ENCODE results near the gene ERO1B. TPM values are rescaled to one million over a fixed set of nuclear protein-coding genes. Genes with fewer than 3 reads are reported as not detected.

Gene ERO1B
- total RNA-seq, 1 donor from 2014 or later: 11.9 TPM

DNA sequence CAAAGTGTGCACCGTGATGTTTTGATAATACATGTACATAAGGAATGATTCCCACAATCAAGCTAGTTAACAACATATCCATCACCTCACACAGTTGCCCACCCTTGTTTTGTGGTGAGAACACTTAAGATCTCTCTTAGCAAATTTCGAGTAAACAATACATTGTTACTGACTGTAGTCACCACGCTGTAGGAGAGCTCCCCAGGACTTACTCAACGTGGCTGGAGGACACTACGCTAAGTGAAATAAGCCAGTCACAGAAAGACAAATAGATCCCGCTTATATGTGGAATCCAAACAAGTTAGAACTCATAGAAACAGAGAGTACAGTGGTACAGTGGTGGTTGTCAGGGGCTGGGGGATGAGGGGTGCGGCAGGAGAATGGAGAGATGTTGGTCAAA is 114.6 kb downstream of the ERO1B start:
- Histone ChIP-seq H3K36me3 (ENCODE audit: control insufficient read depth, insufficient read depth, low read length) (no peaks in the 10 kb centered on the region), H3K27me3 (ENCODE audit: control insufficient read depth, insufficient read depth, low read length) (no peaks in the 10 kb centered on the region), H3K4me3 (ENCODE audit: low read depth, low read length) (no peak overlapping the region)
- DNase-seq (ENCODE audit: low read depth): no peak
- TF ChIP-seq, protein P1, sequence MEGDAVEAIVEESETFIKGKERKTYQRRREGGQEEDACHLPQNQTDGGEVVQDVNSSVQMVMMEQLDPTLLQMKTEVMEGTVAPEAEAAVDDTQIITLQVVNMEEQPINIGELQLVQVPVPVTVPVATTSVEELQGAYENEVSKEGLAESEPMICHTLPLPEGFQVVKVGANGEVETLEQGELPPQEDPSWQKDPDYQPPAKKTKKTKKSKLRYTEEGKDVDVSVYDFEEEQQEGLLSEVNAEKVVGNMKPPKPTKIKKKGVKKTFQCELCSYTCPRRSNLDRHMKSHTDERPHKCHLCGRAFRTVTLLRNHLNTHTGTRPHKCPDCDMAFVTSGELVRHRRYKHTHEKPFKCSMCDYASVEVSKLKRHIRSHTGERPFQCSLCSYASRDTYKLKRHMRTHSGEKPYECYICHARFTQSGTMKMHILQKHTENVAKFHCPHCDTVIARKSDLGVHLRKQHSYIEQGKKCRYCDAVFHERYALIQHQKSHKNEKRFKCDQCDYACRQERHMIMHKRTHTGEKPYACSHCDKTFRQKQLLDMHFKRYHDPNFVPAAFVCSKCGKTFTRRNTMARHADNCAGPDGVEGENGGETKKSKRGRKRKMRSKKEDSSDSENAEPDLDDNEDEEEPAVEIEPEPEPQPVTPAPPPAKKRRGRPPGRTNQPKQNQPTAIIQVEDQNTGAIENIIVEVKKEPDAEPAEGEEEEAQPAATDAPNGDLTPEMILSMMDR (IDR thresholded peaks at IDR 0.05; ENCODE audit: insufficient read depth, low read length, poor library complexity, severe bottlenecking): no peak

GRCh38 chr1:236166041-236166440 is 115.7 kb downstream of the ERO1B start:
- H3K4me3 ChIP-seq (ENCODE audit: low read depth, low read length): no peak overlapping the region
- DNase-seq (ENCODE audit: low read depth): no peak
- TF ChIP-seq, protein P1 (IDR thresholded peaks at IDR 0.05; ENCODE audit: insufficient read depth, low read length, poor library complexity, severe bottlenecking): no peak

More at GRCh38 chr1:236166041-236166440, 115.7 kb downstream of the ERO1B start:
- H3K36me3 ChIP-seq (ENCODE audit: control insufficient read depth, insufficient read depth, low read length): no peaks in the 10 kb centered on the region
- no peaks in the 10 kb centered on the region for H3K27me3 ChIP-seq (ENCODE audit: control insufficient read depth, insufficient read depth, low read length)

Other genes starting within 250 kb of the ERO1B start
- gene NID1, start 216.9 kb downstream of the ERO1B start, total RNA-seq: 21.2 and 26.0 TPM in 2 replicates
- 26.8 and 27.7 TPM in 2 replicates for gene GPR137B, start 139.4 kb downstream of the ERO1B start, total RNA-seq
- gene EDARADD, start 112.3 kb upstream of the ERO1B start, total RNA-seq: 4.2 and 4.7 TPM in 2 replicates
- gene LGALS8, start 242.0 kb upstream of the ERO1B start, total RNA-seq: 53.6 and 62.0 TPM in 2 replicates